KMS-11 (cell line): ENCODE measurements around the gene ZYX.

Experiments used
- H2AFZ ChIP-seq: fragments of 200-600 bp; sonication (generic); 2 replicates; pipeline ENCODE4 v1.6.1; 2016; ENCODE audit warnings: antibody characterized with exemption, mixed run types, low read depth
- H3K27ac ChIP-seq: fragments of 200-600 bp; sonication (generic); 2 replicates; pipeline ENCODE4 v1.6.1; 2016; ENCODE audit warnings: mild to moderate bottlenecking, mixed run types
- H3K27me3 ChIP-seq: fragments of 200-600 bp; sonication (generic); 2 replicates; pipeline ENCODE4 v1.6.1; 2017; ENCODE audit warnings: mild to moderate bottlenecking, low read depth, mixed run types, moderate library complexity; ENCODE audit not compliant: insufficient read depth
- H3K36me3 ChIP-seq: fragments of 200-600 bp; sonication (generic); 2 replicates; pipeline ENCODE4 v1.6.1; 2017; ENCODE audit warnings: mild to moderate bottlenecking, mixed run types; ENCODE audit not compliant: insufficient read depth
- H3K4me1 ChIP-seq: fragments of 200-600 bp; sonication (generic); 2 replicates; pipeline ENCODE4 v1.6.1; 2016; ENCODE audit warnings: mild to moderate bottlenecking, low read depth, mixed run types; ENCODE audit not compliant: poor library complexity, severe bottlenecking
- H3K4me2 ChIP-seq: fragments of 200-600 bp; sonication (generic); 2 replicates; pipeline ENCODE4 v1.7.0; 2016; ENCODE audit warnings: mild to moderate bottlenecking, mixed run types
- H3K4me3 ChIP-seq: fragments of 200-600 bp; sonication (generic); IDR thresholded peaks from 2 replicates; pipeline ENCODE4 v1.6.1; 2017; ENCODE audit warnings: low read depth, low read length, mixed read lengths; ENCODE audit not compliant: insufficient read depth
- H3K79me2 ChIP-seq: fragments of 200-600 bp; sonication (generic); 2 replicates; pipeline ENCODE4 v1.6.1; 2016; ENCODE audit warnings: low read depth, mixed run types; ENCODE audit not compliant: insufficient read depth
- H3K9ac ChIP-seq: fragments of 200-600 bp; sonication (generic); 2 replicates; pipeline ENCODE4 v1.6.1; 2016; ENCODE audit warnings: mild to moderate bottlenecking, mixed run types
- H4K20me1 ChIP-seq: fragments of 200-600 bp; sonication (generic); 2 replicates; pipeline ENCODE4 v1.6.1; 2016; ENCODE audit warnings: mild to moderate bottlenecking, mixed run types; ENCODE audit not compliant: insufficient read depth
- TF ChIP-seq, protein P1 (sequence below): fragments of 200-600 bp; sonication (generic); conservative IDR thresholded peaks from 2 replicates; pipeline ENCODE4 v1.6.1; 2017; ENCODE audit warnings: low read depth, mild to moderate bottlenecking, antibody characterized with exemption, low read length, moderate library complexity, mixed read lengths

Gene ZYX

DNA sequence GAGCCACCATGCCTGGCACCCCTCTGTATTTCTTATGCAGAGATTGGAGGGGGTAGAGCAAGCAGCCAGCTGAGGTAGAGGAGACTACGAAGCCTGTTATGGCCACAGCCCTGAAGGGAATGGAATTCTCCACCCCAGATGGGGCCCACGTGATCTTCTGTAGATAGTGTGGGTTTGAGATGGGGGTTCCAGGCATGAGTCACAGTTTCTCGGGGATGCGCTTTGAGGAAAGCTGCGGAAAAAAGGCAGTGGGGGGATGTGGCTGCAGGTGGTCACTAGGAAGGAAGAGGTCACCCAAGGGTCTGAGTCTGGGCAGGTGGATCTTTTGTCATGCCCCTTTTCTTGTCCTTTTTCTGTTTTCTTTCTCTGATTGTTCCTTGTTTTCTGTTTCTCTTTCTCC lies 30.1 kb upstream of the ZYX start:
- Histone ChIP-seq H3K9ac (no peak overlapping the region), H4K20me1 (no peaks in the 10 kb centered on the region), H3K4me2 (no peak overlapping the region), H3K36me3 (no peaks in the 10 kb centered on the region), H3K4me1 (no peaks in the 10 kb centered on the region), H3K27ac (no peak overlapping the region), H3K79me2 (no peaks in the 10 kb centered on the region), H3K4me3 (no peak overlapping the region), H3K27me3 (no peaks in the 10 kb centered on the region), H2AFZ (no peak overlapping the region)
- TF ChIP-seq, protein P1, sequence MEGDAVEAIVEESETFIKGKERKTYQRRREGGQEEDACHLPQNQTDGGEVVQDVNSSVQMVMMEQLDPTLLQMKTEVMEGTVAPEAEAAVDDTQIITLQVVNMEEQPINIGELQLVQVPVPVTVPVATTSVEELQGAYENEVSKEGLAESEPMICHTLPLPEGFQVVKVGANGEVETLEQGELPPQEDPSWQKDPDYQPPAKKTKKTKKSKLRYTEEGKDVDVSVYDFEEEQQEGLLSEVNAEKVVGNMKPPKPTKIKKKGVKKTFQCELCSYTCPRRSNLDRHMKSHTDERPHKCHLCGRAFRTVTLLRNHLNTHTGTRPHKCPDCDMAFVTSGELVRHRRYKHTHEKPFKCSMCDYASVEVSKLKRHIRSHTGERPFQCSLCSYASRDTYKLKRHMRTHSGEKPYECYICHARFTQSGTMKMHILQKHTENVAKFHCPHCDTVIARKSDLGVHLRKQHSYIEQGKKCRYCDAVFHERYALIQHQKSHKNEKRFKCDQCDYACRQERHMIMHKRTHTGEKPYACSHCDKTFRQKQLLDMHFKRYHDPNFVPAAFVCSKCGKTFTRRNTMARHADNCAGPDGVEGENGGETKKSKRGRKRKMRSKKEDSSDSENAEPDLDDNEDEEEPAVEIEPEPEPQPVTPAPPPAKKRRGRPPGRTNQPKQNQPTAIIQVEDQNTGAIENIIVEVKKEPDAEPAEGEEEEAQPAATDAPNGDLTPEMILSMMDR = no peak

DNA sequence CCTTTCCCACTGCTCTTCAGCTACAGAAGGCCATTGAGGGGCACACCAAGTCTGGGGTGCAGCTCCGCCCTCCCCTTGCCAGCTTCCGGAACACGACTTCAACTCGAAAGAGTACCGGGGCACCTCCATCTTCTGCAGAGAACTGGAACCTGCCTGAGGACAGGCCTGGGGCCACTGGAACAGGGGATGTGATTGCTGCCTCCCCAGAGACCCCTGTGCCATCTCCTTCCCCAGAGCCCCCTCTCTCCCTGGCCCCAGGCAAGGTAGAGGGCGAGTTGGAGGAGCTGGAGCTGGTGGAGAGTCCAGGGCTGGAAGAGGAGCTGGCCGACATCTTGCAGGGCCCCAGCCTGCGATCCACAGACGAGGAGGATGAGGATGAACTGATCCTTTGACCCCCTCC lies 29.6 kb upstream of the ZYX start:
- Histone ChIP-seq H3K27ac (no peak overlapping the region), H3K79me2 (no peaks in the 10 kb centered on the region), H3K27me3 (no peaks in the 10 kb centered on the region), H3K4me2 (no peak overlapping the region), H3K9ac (no peak overlapping the region), H2AFZ (no peak overlapping the region), H4K20me1 (no peaks in the 10 kb centered on the region), H3K4me1 (no peaks in the 10 kb centered on the region), H3K36me3 (no peaks in the 10 kb centered on the region), H3K4me3 (no peak overlapping the region)
- TF ChIP-seq, protein P1 = no peak

DNA sequence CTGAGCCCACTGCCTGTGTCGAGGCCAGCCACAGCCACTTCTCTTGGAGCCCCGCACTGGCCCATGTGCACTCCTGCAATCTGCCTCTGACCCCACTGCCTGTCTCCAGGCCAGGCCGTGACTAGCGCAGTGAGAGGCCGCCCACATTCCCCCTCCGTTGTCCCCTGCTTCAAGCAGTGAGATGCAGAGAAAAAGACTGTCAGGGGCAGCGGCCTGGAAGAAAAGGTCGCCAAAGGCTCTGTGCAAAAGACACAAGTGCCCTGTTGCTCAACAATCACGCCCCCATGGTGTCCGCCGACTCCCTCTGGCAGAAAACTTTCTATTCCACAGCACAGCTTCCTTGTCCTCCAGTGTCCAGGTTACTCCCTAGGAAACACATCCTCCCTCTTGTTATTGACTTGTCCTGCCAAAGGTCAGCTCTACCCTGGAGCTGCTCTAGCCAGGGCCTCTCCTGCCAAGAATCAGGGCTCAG lies 28.6 kb upstream of the ZYX start:
- Histone ChIP-seq H3K36me3 (no peaks in the 10 kb centered on the region), H3K79me2 (no peaks in the 10 kb centered on the region), H4K20me1 (no peaks in the 10 kb centered on the region), H3K4me3 (no peak overlapping the region), H3K27ac (no peak overlapping the region), H2AFZ (no peak overlapping the region), H3K27me3 (no peaks in the 10 kb centered on the region), H3K9ac (no peak overlapping the region), H3K4me2 (no peak overlapping the region), H3K4me1 (no peaks in the 10 kb centered on the region)
- TF ChIP-seq, protein P1 = no peak

DNA sequence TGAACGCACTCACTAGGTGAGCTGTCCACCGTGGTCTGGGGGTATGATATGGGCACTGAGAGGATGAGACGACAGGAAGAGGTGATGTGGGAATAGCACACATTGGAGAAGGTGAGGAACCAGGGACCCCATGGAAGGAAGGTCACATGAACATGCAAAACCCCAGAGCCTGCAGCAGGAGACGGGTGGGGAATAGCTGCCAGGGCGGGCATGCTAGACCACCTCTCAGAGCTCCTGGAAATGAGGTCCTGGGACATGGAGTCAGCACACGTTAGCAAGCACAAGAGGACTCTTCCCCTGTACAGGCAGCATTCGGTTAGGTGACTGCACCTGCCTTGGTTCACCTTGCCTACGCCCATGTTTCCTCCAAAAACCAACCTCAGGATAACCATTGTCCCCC lies 26.8 kb upstream of the ZYX start:
- no peaks in the 10 kb centered on the region for H3K27me3 ChIP-seq
- H3K4me2 ChIP-seq = no peak overlapping the region
- H3K9ac ChIP-seq = no peak overlapping the region
- H2AFZ ChIP-seq = no peak overlapping the region
- H3K4me1 ChIP-seq = no peaks in the 10 kb centered on the region
- H3K27ac ChIP-seq = no peak overlapping the region
- TF ChIP-seq, protein P1 = no peak
- H3K79me2 ChIP-seq = no peaks in the 10 kb centered on the region
- H4K20me1 ChIP-seq = no peaks in the 10 kb centered on the region
- H3K36me3 ChIP-seq = no peaks in the 10 kb centered on the region
- H3K4me3 ChIP-seq = no peak overlapping the region
